GM19238 (cell line): ENCODE results near the gene ESRRA.
A peak's percentile ranks its signal among the peaks of the same experiment; 100 is the strongest.

Source experiments
- DNase-seq: peaks from one replicate; pipeline ENCODE4 v3.0.0; 2011; ENCODE audit warnings: low spot score; ENCODE audit not compliant: insufficient read length

Gene ESRRA

DNA sequence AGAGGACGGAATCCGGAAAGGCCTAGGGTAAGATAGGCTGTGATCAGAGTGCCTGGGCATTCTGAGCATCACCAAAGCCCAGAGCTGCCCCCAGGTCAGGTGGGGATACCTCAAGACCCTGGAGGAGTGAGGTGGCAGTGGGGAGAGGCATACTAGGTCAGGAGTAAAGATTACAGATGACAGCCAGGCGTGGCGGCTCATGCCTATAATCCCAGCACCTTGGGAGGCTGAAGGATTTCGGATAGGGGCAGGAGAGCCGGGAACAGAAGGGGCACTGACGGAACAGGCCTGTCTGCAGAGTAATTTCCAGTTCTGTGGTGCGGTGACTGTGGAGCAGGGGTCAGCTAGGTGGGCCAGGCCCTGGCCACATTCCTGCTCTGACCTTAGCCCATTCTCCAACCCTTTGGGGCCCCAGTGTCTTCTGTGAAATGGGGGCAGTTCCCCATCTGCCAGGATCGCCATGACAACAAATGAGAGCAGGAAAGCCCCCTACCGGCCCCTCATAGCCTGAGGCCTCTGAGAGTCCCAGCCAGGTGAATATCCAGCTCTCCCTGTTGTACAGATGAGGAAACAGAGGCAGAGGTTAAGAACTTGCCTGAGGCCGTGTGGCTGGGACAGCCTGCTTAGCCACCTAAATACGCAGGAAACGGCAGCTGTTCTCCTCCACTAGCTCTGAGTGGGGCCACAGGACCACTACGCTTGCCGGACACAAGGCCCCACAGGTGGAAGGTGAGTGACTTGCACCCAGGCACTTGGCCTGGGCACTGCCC, 30.1 kb upstream of the ESRRA start:
- DNase-seq = no peak

DNA sequence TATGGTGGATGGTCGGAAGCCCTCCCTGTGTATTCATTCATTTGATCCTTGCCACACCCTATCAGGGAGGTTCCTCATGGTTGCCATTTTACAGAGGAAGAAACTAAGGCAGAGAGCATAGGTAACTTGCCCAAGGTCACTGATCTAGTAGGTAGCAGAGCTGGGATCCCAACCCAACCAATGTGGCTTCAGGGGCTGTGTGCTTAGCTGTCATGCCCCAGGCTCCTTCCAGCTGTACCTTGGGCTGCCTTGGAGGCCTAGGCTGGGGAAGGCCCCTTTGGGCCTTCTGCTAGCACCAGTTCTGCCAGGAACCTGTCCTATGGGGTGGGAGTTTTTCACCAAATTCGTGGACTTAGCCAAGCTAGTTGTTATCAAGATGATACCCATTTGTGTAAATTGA, 29.5 kb upstream of the ESRRA start:
- DNase-seq = no peak

DNA sequence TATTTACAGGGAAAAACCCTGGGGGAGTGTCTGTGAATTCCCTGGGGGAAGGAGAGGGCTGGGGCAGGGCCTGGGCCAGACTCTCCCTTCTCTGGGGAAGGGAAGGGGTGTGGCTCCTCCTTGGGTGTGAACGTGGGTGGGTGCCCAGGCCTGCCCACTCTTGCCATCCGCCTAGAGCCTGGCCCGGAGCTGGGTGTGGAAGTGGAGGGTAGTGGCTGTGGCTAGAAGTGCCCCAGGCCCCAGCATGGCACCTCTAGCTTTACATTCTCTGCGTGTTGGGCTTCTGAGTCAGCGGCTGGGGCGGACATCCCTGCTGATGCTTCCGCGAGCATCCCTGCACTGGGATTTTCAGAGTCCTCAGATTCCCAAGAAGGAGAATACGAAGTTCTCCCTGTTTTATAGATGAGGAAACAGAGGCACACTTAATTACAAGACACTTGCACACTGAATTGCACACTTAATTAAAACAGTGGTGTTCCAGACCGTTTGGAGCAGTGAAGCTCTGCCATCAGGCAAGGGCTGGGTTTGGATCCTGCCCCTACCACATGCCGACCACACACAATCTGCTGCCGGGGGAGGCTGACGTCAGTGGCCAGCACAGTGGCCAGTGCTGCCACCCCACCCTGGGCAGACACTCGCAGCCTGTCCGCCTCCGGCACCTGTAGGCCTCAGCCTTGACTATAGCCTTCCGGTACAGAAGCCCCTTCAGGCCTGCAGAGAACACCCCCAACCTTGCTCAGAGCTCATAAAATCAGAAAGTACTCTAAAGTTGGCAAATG, 28.5 kb upstream of the ESRRA start:
- DNase-seq = no peak

DNA sequence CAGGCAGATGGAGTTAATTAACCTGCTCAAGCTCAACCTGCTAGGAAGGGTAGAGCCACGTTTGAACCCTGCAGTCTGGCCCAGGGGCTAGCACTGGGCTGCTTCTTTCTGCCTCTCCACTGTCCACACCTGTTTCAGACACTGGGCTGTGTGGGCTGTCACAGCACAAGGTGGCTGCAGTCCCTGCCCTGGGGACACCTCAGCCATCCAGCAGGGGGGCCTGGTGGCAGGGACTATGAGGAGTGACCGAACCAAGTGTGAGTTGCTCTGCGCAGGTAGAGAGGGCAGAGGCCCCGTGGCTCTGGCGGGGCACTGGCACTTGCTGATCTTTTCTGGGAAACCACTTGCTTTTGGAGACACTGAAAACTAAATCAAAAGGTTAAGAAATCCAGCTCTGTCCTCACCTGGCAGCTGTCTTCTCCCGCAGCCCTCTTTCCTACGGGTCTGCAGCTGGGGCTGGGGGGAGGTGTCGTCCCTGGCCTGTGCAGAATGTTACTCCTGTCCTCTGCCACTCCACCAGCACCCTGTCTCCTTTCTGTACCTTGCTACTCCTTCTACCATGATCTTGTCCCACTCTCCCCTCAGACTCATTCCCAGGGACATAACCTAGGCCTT, 26.6 kb upstream of the ESRRA start:
- no peak for DNase-seq

DNA sequence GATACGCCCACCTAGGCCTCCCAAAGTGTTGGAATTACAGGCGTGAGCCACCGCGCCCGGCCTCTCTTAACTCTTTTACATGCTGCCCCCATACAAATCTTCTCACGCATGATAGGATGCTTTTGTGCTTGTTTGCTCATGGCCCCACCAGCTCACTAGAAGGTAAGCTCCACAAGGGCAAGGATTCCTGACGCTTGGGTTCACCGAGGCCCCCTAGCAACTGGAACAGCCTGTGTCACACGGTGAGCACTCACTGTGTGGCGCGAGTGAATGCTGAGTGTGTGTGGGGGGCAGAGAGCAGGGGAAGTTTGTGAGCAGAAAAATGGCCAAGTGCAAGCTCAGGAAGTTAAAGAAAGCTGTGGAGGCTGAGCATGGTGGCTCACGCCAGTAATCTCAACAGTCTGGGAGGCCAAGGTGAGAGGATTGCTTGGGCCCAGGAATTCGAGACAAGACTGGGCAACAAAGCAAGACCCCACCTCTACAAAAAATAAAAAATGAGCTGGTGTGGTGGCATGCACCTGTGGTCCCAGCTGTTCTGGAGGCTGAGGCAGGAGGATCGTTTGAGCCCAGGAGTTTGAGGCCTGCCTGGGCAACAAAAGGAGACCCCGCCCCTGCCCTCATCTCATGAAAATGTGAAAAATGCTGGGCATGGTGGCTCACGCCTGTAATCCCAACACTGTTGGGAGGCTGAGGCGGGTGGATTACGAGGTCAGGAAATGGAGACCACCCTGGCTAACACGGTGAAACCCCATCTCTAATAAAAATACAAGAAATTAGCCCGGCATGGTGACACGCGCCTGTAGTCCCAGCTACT, 23.2 kb upstream of the ESRRA start:
- no peak for DNase-seq

DNA sequence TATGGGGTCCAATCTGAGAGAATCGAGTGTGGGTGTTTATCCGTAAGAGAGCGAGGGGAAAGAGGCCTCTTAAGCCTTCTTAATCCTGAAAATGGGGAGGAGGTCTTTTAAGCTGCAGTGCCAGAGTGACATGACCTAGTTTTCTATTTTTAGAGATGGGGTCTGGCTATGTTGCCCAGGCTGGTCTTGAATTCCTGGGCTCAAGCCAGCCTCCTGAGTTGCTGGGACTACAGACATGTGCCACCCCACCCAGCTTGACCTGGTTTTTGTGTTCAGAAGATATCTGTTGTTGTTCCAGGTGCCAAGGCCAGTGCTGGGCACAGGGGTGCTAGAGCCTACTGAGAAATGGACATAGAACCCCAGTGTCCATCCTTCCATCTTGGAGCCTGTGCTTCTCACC, 22.2 kb upstream of the ESRRA start:
- DNase-seq = no peak

DNA sequence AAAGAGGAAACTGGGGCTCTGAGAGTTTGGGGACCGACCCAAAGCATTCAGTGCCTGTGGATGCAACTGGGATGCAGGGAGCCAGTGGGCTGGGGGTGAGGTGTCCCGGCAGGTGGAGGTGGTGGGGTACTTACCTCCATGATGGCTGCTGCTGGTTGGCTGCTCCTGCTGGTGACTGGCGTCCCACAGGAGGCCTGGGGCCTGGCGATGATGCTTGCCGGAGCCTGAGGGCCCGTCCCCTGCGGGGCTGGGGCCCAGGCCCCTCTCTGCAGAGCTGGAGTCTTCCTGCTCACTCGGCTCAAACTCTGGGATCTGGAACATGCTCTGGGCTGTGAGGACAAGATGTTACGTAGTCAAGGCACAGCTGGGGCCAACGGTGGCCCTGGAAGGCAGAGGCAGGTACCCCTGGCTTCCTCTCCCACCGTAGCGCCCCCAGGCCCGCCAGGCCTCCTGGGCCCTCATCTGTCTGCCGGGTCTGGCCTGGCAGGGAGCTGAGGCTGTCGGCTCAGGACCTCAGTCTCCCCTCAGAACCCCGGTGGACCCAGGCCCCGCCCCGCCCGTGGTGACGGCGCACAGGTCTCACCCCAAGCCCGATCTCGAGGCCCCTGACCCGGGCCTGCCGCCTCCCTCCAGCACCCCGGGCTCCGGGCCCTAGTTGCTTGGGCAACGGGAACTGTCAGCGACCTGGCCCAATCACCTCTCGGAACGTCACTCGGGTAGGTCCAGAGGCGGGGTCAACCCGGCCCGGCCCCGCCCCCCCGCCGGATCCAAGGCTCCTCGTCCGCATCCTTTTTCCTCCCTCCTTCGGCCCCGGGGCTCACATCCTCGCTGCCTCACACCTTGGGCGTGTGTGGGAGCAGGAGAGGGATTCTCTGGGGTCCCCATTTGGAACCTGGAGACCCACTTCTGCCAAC, 21.0 kb upstream of the ESRRA start, which contains the start of gene BAD:
Gene BAD, minus strand, starts transcription at position 618 of the 914 bp plus-strand sequence. Its CDS starts 297 bp downstream, at position 321.
- peak; percentile 100 for DNase-seq

DNA sequence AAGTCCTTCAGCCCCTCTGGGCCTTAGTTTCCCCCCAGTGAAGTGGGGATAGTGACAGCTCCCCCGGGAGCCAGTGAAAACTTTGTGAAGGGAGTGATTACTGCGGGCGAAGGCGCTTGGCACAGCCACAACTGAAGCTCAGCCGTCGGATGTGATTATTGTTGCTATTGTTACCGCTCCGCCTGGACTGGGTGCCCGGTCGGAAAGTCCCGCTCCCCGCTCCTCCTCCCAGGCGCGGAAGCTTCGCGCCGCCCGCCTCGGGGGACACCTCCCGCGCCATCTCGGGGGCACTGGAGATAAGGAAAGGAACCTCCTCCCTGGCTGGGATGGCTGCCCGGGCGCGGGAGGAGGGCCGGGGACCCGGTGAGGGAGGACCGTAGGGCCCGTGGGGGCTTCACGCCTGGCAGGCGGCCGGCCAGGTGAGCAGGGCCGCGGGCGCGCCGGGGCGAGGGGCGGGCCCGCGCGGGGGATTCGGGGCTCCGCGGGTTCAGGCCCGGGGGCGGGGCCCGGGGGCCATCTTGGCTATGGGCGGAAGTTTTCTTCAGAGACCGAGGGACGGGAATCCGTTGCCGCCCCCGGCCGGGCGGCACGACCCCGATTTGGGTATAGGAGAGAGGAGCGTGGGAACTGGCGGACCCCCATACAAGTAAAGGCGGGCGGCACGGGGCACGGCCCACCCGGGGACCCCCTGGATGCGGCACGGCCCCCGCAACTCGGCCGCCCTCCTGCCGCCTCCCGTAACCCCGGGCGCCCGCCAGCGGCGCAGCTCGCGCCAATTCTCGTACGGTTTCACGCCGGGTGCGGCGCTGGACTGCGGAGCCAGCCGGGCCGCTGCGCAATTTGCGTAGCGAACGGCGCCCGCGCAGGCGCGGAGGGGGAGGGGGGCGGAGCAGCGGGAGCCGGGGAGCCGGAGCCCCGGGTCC, 20.1 kb upstream of the ESRRA start, which contains the start of gene GPR137:
Gene GPR137, plus strand, starts transcription at position 887 of the 923 bp plus-strand sequence. CDS start 677 bp downstream, outside the sequence.
- DNase-seq = peak; percentile 98

DNA sequence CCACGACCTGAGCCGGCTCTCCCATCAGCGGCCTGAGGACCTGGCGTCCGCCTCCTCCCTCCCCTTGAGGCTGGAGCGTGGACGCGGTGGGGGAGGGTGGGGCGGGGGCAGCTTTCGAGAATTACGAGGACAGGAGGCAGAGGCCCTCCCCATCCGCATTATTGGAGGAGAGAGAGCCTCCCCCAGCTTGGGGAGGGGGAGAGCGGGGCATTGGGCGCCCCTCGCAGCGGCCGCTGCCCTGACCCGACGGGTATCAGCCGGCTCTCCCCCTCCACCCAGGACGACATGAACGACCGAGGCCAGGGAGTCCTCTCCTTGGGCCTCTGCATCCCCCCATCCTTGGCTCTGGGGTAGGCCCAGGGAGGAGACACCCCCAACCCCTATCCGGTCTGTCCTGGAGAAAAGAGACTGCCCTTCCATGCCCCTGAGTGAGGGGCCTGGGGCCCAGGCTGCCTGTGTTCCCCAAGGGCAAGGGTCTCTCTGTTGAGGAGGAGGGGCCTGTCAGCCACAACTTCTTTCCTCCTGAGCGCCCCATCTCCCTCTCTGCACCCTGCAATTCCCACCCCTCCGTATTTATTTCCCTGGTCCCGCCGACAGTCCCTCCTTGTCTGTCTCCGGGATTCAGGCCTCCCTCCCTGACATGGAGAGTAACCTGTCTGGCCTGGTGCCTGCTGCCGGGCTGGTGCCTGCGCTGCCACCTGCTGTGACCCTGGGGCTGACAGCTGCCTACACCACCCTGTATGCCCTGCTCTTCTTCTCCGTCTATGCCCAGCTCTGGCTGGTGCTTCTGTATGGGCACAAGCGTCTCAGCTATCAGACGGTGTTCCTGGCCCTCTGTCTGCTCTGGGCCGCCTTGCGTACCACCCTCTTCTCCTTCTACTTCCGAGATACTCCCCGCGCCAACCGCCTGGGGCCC, 19.2 kb upstream of the ESRRA start:
- DNase-seq = no peak

DNA sequence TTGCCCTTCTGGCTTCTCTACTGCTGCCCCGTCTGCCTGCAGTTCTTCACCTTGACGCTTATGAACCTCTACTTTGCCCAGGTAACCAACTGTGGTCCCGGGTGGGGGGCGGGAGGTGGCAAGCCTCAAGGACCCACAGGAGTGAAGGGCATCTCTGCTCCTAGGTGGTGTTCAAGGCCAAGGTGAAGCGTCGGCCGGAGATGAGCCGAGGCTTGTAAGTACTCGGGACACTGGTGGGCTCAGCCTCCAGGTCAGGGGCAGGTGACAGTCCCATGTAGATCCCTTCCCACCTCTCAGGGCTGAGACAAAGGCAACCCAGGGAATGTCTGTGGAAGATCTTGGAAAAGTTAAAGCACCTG, 18.5 kb upstream of the ESRRA start:
- no peak for DNase-seq

DNA sequence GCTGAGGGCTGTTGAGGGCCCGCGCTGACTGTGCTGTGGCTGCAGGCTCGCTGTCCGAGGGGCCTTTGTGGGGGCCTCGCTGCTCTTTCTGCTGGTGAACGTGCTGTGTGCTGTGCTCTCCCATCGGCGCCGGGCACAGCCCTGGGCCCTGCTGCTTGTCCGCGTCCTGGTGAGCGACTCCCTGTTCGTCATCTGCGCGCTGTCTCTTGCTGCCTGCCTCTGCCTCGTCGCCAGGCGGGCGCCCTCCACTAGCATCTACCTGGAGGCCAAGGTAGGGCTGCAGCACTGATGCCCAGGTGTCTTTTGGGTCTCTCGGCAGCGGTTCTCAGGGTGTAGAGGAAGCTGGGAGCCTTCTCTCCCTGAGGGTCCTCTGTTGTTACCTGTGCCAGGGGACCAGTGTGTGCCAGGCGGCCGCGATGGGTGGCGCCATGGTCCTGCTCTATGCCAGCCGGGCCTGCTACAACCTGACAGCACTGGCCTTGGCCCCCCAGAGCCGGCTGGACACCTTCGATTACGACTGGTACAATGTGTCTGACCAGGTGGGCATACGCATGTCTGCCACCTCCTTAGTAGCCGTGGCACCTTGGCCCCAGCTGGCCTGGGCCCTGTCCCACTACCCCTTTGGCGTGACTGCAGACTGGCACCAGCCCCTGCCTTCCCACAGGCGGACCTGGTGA, 17.5 kb upstream of the ESRRA start:
- DNase-seq = no peak

DNA sequence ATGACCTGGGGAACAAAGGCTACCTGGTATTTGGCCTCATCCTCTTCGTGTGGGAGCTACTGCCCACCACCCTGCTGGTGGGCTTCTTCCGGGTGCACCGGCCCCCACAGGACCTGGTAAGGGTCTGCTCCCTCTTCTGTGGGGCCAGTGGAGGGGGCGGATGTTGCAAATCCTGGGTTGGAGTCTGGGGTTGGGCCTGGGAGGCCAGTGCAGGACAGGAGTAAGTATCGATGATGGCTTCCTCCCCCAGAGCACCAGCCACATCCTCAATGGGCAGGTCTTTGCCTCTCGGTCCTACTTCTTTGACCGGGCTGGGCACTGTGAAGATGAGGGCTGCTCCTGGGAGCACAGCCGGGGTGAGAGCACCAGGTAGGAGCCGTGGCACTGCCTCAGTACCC, 17.0 kb upstream of the ESRRA start:
- no peak for DNase-seq

DNA sequence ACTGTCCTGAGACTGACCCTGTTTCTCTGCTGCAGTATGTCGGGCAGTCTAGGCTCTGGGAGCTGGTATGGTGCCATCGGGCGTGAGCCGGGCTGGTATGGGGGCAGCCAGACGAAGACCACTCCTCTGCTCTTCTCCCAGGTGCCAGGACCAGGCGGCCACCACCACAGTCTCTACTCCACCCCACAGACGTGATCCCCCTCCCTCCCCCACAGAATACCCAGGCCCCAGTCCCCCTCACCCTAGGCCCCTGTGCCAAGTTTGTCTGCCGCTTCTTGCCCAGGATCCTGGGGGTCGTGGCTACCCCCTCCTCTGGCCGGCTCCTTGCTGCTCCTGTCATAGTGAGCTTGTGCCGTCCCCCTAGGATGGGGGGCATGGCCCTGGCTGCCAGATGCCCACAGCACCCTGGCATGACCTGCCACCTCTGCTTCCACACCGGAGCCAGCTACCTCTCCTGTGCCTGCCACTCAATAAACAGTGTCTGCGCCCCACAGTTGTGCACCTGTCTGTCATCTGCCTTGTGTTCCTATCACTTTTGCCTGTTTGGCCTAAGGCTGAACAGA, 16.2 kb upstream of the ESRRA start:
- no peak for DNase-seq

DNA sequence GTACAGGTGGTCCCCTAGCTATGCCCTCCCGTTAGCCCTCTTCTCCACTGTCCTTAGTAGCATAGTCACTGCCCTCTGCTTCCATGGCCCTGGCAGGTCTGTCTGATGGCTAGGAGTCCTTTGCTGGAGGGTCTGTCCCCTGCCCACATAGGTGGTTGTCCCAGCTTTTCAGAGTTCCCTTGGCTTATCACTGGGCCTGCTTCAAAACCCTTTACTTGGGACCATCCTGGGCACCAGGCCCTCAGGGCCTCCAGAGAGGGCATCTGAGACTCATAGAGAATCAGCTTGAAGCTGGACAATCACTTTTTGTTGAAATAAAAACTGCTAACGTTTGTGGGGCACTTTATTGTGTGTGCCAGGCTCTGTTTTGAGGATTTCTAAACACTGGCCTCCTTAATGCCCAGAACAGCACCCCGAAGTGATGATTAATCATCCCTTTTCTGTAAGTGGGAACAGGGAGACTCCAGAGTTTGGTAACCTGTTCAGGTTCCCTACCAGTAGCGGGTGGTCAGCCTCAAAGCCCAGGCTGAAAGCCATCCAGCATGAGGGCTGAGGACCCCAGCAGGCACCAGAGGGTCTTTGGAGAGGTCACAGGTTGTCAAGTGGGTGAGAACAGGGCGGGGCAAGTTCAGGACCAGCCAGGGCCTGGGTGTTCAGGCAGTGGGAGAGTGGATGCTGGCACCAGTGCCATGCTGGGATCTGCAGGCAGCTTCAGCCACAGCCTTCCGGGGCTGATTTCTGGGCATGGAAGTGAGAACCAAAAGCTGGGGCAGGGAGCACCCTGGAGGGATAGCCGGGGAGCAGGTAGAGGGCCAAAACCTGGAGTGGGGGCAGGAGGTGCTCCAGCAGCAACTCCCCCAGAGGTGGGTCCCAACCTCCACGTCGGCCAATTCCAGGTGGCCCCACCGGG, 14.7 kb upstream of the ESRRA start:
- DNase-seq = no peak

DNA sequence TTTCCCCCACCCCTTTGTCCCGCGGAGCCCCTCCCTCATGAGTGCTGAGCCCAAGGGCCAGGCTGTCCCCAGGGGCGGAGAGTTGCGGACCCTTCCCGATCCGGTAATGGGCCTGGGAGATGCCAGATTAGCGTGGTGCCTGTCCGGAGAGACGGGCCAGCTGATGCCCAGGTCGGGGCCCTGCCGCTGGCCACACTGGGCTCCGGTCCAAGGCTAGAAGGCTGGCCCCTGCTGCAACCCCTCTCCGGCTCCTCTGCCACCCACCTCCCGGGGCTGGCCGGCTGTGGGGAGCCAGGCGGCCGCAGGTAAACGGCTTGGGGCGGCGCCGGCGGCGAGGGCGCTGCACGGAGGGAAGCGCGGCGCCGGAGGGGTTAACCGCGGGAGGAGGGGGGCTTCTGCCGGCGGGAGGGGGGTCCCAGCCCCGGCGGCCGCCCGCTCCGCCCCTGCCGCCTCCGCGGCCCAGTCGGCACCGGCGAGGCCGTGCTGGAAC, 14.0 kb upstream of the ESRRA start, which contains the start of gene KCNK4:
Gene KCNK4, plus strand, starts transcription at position 41 of the 490 bp plus-strand sequence. CDS start 1,717 bp downstream, outside the sequence.
- DNase-seq = no peak
